Neural crest cell (in vitro differentiated cells): ENCODE measurements around the gene RALB. TPM values are rescaled to one million over a fixed set of nuclear protein-coding genes. Genes with fewer than 3 reads are reported as not detected.
A peak's percentile ranks its signal among the peaks of the same experiment; 100 is the strongest.

Source experiments
- DNase-seq: peaks from one replicate; pipeline ENCODE4 v3.0.0; 2021; ENCODE audit warnings: low read depth, mixed read lengths, low spot score
- H3K27ac Mint-ChIP-seq: one replicate; pipeline ENCODE4 v1.8.0; 2021; ENCODE audit warnings: mild to moderate bottlenecking, mixed read lengths; ENCODE audit not compliant: unreplicated experiment
- H3K27me3 Mint-ChIP-seq: 2 replicates; pipeline ENCODE4 v1.8.0; 2021; ENCODE audit warnings: low read depth, mild to moderate bottlenecking, mixed read lengths
- H3K36me3 Mint-ChIP-seq: 2 replicates; pipeline ENCODE4 v1.8.0; 2021; ENCODE audit warnings: low read depth, mild to moderate bottlenecking, mixed read lengths
- H3K4me1 Mint-ChIP-seq: 2 replicates; pipeline ENCODE4 v1.8.0; 2021; ENCODE audit warnings: mixed read lengths
- H3K4me3 Mint-ChIP-seq: one replicate; pipeline ENCODE4 v1.8.0; 2021; ENCODE audit warnings: mild to moderate bottlenecking, mixed read lengths
- H3K9me3 Mint-ChIP-seq: 2 replicates; pipeline ENCODE4 v1.8.0; 2021; ENCODE audit warnings: mixed read lengths
- CTCF ChIP-seq: fragments of 200-600 bp; sonication (generic); conservative IDR thresholded peaks from 2 replicates; pipeline ENCODE4 v1.5.0; 2021; ENCODE audit warnings: antibody characterized with exemption, mild to moderate bottlenecking
- total RNA-seq: library from RNA; stranded (reverse); gene quantifications from 2 replicates; pipeline ENCODE4 v1.2.1, GENCODE V29; 2021

The RALB gene
- total RNA-seq, 1 donor from 2014 or later, result 29.3 TPM

- H3K4me1 Mint-ChIP-seq, result no peaks in the 10 kb centered on the region
- no peak for DNase-seq
- H3K36me3 Mint-ChIP-seq, result peaks cover 3% of the 10 kb centered on the region
- H3K9me3 Mint-ChIP-seq, result peaks cover 2% of the 10 kb centered on the region
- no peak overlapping the region for H3K27ac Mint-ChIP-seq
- peaks cover 13% of the 10 kb centered on the region for H3K27me3 Mint-ChIP-seq
- TF ChIP-seq CTCF, result no peak
- no peak overlapping the region for H3K4me3 Mint-ChIP-seq
Measured at GRCh38 chr2:120332384-120332783, 79.7 kb downstream of the RALB start.

- Mint-ChIP-seq H3K4me1 (peaks cover 6% of the 10 kb centered on the region), H3K27me3 (peaks cover 28% of the 10 kb centered on the region), H3K36me3 (peaks cover 3% of the 10 kb centered on the region), H3K9me3 (peaks cover 2% of the 10 kb centered on the region), H3K27ac (no peak overlapping the region), H3K4me3 (no peak overlapping the region)
- TF ChIP-seq CTCF, result no peak
- DNase-seq, result no peak
Measured at GRCh38 chr2:120334068-120334467, 81.4 kb downstream of the RALB start.

- TF ChIP-seq CTCF, result no peak
- DNase-seq, result no peak
- peaks cover 3% of the 10 kb centered on the region for H3K36me3 Mint-ChIP-seq
- H3K27ac Mint-ChIP-seq, result no peak overlapping the region
- no peak overlapping the region for H3K4me3 Mint-ChIP-seq
- H3K4me1 Mint-ChIP-seq, result peaks cover 6% of the 10 kb centered on the region
- H3K9me3 Mint-ChIP-seq, result peaks cover 2% of the 10 kb centered on the region
- H3K27me3 Mint-ChIP-seq, result peaks cover 46% of the 10 kb centered on the region
Measured at GRCh38 chr2:120336749-120337148, 84.1 kb downstream of the RALB start.

- Mint-ChIP-seq H3K4me1 (peaks cover 6% of the 10 kb centered on the region), H3K27ac (no peak overlapping the region), H3K36me3 (peaks cover 3% of the 10 kb centered on the region), H3K9me3 (peaks cover 2% of the 10 kb centered on the region), H3K4me3 (no peak overlapping the region), H3K27me3 (peaks cover 59% of the 10 kb centered on the region)
- no peak for DNase-seq
- no peak for TF ChIP-seq CTCF
Measured at GRCh38 chr2:120338015-120338414, 85.4 kb downstream of the RALB start.

GRCh38 chr2:120341977-120342376 lies 89.3 kb downstream of the RALB start:
- Mint-ChIP-seq H3K4me3 (peak overlapping the region; percentile 55), H3K27ac (no peak overlapping the region), H3K9me3 (no peaks in the 10 kb centered on the region), H3K36me3 (no peaks in the 10 kb centered on the region), H3K27me3 (peaks cover 68% of the 10 kb centered on the region), H3K4me1 (peaks cover 10% of the 10 kb centered on the region)
- DNase-seq, result no peak
- TF ChIP-seq CTCF, result no peak

GRCh38 chr2:120342446-120342845 lies 89.8 kb downstream of the RALB start:
- Mint-ChIP-seq H3K27me3 (peaks cover 70% of the 10 kb centered on the region), H3K4me1 (peaks cover 15% of the 10 kb centered on the region), H3K4me3 (peak overlapping the region; percentile 55), H3K36me3 (no peaks in the 10 kb centered on the region), H3K9me3 (no peaks in the 10 kb centered on the region), H3K27ac (no peak overlapping the region)
- no peak for DNase-seq
- TF ChIP-seq CTCF, result no peak
